Stimulated activated CD4-positive, alpha-beta T cell treated with anti-CD3 and anti-CD28 coated beads, TNF-alpha, amount 100 ng/mL, for 4 hours (primary cell): ENCODE measurements around the gene NOTUM.

ENCODE experiments used
- DNase-seq, 3 experiments: peaks; one replicate each; pipeline ENCODE4 v3.0.0-alpha.2; 2020; ENCODE audit warnings: low read depth in 3 of 3

The NOTUM gene

DNA sequence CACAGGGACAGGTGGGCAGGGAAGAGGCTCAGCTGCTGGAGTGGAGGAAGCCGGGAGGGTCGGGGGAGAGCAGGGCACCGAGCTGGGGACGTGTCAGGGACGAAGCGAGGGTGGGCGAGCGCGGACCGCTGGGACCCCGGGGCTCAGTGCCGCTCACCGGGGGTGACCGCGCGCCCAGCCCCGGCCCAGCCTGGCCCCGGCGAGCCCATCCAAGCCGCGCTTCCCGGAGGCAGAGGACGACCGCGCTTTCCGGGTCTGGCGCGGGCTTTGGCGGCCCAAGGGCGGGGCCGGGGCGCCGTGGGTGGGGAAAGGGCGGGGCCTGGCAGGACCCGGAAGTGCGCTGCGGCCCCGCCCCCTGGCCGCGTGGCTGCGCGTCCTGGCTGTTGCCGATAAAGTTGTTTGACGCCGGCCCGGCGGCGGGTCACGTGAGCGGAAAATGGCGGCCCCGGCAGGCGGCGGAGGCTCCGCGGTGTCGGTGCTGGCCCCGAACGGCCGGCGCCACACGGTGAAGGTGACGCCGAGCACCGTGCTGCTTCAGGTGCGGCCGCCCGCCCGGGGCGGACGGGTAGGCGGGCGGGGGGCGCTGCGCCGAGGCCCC is 16.3 kb upstream of the NOTUM start, which contains the start of gene ASPSCR1:
Gene ASPSCR1, plus strand, starts transcription at position 419 of the 598 bp plus-strand sequence. Its CDS starts 18 bp downstream, at position 437.
- DNase-seq, result peak; percentile 82 to 90 (median 84)

DNA sequence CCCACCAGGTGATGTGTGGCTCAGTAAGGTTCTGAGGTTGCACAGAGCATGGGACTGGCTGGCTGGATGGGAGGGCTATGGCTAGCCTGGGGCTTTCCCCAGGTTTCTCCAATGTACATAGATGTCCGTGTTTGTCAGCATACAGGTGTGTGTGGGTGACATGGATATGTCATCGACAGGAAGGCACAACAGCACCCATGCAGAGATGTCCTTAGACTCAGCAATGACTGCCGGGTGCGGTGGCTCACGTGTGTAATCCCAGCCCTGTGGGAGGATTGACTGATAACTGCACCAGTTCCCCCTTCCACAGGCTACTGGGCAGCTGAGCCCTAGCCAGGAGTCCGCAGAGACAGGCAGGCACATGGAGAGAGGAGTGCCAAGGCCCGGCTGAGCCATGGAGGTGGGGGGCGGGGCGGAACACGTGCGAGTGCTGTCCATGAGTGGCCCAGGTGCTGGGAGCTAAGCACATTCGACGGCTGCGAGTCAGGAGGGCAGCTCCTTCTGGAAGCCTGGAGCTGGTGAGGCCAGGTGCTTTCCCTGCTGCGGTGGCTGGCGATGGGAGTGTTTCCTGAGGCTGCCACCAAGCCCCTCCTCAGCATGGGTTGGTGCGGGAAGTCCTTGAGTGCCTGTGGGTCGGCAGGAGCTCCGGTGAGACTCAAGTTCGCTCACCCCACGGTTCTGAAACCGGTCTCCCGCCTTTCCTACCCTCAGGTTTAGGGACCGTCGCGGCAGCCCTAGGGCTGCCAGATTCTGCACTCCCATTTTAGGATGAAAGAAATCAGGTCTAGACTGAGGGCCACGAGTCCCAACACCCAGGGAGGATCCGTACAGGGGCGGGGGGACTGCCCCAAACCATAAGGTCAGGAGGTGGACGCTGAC is 15.6 kb upstream of the NOTUM start:
- peak in 1 of 3 experiments; percentile 29 for DNase-seq

DNA sequence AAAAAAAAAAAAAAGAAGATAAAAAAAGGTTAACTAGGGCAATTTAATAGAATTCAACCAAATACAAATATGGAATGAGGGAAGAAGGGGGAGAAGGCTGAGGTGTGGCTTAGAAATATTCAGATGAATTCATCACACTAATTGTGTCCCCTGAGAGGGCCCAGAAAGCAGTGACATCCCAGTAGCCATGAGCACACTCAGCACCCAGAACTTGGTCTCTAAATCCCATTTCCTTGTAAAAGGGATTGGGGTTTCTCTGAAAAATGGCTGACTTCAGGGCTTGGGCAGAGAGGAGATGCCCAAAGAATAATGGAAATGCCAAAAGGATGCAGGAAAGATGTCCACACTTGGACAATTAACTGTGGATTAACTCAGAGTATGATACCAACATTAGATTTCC is 12.4 kb upstream of the NOTUM start:
- DNase-seq, result no peak

DNA sequence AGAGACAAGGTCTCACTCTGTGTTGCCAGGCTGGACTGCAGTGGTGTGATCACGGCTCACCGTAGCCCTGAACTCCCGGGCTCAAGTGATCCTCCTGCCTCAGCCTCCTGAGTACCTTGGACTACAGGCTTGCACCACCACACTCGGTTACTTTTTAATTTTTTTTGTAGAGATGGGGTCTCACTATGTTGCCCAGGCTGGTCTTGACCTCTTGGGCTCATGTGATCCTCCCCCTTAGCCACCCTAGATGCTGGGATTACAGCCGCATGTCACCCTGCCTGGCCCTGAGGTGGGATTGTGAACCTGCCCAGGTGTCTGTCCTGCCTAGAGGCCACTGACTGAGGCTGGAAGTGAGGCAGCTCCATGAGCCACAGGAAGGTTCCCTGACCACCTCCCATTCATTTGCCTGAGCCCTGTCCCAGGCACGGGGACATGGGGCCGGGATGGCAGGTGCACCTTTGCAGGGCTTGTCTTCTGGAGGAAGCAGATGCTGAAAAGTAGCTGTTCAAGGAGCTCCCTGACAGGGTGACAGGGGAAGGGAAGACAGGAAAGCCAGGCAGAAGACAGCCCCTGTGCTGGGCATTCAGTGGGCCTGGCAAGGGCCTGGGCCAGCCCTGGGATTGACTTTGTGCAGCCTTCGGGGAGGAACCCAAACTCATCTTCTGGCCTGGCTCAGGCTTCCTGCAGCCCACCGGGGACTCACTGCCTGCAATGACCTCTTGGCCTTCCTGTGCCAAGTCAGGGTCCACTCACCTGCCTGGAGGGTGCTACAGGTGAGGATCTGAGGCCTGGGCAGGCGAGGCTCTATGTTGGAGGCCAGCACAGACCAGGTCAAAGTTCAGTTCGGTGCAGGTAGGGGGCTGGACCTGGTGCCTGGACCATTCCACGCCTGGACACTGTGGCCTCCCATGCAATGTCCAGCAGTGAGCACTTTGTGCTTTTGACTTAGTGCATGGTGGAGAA is 8.1 kb upstream of the NOTUM start:
- DNase-seq, result no peak

DNA sequence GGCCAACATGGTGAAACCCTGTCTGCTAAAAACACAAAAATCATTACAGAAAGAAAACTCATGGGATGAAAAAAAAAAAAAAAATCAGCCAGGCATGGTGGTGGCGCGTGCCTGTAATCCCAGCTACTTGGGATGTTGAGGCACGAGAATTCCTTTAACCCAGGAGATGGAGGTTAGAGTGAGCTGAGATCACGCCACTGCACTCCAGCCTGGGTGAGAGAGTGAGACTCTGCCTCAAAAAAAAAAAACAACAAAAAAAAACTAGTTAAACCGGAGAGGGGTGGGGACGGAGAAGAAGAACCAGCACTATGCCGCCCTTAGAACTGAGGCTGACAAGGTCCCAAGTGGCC is 7.4 kb upstream of the NOTUM start:
- no peak for DNase-seq

DNA sequence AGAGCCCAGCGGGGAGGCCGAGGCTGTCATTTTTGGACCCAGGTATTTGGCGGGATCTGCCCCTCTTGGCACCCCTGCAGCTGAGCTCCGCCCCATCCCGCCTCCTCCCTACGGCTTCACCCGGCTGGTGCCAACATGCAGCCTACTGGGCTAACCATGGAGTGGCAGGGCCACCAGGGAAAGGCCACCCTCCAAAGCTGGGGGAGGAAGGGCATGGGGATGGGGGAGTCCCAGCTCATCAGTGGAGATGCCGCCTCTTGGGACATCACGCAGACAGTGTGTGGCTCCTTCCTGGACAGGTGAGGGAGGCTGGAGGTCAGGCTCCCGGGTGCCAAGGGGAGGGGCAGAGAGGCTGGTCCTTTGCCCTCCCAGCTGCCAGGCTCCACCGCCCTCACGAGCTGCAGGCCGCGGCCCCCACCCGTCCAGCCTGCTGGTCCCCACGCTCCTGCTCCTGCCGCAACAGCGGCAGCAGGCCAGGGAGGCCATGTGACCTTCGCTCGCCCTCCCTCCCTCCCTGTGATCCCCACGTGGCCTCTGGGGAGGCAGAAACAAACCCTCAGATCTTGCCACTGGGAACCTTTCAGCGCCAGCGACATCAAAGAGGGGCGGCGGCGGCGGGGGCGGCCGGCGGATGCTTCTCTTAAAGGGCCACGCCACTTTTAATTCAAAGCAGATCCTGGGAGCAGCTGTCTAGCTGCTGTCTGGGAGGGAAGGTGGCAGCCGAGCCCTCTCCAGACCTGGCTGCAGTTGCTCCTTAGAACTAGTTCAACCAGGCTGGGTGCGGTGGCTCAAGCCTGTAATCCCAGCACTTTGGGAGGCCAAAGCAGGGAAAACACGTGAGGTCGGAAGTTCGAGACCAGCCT is 6.8 kb upstream of the NOTUM start:
- DNase-seq, result peak; percentile 75 to 86 (median 85)

DNA sequence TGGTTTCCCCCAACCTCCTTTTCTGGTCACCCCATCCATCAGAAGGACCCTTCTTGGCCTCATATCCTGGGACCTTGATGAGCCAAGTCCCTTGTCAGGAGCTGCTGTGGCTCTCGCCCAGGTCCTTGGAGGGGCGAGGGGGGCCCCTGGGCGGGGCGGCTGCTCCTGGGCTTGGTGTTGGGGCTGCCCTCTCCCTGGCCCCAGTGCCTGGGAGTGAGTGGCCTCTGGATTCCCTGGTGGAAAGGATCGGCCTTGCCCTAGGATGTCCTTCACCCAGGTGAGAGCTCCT is 6.2 kb upstream of the NOTUM start:
- DNase-seq, result no peak

DNA sequence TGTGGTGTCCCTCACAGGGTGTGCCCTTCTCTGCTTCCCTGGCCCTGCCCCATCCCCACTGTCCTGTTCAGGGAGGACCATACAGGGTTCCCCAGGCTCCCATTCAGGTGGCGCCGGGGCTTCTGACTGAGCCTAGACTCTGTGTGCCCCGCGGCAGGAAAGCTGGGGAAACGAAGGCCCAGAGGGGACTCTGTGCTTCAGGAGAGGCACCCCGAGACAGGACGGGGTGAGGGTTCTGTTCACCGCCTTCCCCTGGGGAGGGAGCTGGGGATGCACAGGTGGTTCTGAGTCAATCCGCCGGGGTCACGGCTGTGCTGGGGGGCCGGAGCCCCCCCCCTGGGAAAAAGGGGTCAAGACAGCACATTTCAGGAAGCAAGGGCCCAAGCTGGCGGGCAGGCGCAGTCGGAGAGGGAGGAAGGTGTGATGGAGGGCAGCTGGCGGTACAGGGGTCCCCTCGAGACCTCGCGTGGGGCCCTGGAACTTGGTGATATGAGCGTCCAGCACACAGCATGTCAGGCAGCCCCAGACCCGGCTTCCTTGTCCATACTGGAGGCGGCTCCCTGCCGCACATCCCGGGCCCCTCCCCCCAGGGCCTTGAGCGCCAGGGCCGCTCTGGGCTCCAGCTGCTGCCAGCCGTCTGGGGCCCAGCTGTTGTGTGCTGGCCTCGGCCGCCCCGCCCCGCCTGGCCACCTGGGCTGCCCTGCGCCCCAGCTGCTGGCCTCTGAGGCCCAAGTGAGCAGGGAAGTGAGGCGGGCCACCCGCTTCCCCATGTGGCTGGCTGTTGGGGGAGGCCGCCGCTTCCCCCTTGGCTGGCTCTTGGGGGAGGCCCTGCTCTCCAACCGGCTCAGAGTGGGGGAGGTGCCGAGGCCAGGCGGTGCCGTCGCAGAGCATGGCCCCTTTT is 5.6 kb upstream of the NOTUM start:
- no peak for DNase-seq

DNA sequence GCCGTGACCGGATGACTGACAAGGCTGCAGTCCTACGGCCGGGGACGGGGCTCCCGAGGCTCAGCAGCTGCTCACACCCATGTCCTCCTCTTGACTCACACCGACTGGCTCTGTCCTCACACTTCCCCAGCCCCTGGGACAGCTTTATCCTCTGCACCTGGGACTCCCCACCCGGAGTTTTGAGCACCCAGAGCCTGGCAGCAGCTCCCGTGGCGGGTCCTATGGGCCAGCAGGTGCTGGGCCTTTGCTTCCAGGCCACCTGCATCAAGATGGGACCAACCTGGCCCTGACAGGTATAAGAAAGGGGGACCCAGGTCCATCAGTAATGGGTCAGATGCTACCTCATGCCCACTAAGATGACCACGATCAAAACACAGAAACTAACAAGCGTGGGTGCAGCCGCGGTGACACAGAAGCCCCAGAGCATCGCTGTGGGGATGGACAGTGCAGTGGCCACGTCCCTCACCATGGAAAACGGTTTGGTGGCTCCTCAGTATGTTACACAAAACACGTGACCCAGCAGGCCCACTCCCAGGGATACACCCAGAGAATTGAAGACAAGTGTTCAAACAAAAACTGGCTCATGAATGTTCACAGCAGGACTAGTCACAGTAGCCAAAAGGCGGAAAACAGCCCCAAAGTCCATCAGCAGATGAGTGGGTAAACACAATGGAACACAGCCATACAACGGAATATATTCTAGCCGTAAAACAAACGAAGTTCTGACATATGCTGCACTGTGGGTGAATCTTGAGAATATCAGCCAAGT is 3.3 kb upstream of the NOTUM start:
- no peak for DNase-seq

DNA sequence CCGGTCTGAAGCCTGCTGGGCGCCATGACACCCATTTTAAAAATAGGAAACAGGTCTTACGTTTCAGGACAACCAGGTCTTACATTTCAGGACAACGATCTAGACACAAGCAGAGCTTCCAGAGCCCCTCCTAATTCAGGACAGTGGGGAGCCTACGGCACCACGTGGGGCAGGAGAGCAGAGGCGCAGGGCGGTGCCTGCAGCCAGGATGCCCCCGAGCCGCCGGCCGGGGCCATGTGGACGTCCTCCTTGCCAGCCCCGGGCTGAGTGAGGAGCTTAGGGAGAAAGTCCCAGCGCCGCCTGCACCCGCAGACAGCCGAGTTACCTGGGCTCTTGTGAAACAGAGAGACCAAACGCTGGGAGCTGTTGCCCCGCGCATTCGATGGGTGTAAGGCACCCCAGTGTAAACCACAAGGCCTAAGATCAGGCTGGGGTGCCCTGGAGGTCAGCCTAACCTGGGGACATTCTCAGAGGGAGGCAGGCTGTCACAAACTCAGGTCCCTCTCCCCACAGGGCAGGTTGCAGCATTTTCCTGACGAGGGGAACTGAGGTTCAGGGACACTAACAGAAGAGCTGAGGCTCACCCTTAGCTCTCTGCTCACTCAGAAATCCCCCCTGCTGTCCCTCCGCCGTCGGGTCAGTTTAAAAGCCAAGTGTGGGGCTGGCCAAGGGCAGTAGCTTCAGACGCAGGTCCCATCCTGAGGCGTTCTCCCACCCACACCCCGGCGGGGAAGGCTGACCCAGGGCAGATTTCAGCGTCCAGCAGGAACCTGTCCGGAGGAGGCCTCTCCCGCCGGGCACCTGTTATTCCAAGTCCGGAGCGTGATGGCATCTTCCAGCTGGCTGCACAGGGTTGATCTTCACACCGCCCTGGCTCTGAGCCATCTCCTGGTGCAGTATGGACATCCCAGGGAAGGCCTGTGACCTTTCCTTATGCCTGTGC is 1.8 kb upstream of the NOTUM start:
- DNase-seq, result no peak

DNA sequence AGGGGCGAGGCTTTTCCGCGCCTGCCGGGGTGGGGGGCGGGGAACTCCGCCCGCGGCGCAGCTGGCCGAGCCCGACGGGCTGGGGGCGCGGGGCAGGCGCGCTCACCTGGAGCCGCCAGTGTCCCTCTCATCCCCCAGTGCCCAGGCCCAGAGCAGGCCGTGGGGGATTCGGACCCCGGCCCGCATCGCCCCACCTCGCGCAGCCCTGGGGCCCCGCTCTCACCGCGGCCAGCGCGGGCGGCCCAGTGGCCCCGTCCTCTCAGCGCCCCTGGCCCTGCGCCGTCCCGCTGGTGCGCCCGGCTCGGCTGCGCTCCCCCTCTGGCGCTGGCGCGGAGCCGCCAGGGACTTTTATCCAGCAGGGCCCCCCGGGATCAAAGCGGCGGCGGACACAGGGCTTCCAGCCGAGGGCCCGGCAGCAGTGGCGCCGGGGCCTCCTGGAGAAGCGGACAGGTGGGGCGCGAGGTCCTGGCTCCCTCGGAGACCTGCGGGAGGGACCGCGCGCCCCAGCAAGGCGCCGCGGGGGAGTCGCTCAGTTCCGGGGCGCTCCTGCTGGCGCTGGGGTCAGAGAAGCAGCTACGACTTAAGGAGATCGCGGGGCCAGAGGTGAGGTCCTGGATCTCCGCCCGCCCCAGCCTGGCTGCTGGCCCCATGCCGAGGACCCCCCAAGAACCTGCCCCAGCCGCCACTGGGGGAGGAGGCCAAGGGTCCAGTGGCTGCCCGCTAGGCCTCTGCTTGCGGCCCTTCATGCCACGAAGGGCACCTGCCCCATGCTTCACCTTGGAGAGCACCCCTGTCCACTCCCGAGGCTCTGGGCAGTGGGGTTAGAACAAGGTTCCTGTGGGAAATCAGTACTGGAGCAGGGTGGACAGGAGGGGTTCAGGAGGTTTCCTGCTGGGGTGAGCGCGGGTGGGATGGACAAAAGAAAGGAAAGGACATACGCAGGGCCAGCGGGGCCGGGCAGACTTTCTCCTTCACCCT is 823 bp upstream of the NOTUM start:
- no peak for DNase-seq

DNA sequence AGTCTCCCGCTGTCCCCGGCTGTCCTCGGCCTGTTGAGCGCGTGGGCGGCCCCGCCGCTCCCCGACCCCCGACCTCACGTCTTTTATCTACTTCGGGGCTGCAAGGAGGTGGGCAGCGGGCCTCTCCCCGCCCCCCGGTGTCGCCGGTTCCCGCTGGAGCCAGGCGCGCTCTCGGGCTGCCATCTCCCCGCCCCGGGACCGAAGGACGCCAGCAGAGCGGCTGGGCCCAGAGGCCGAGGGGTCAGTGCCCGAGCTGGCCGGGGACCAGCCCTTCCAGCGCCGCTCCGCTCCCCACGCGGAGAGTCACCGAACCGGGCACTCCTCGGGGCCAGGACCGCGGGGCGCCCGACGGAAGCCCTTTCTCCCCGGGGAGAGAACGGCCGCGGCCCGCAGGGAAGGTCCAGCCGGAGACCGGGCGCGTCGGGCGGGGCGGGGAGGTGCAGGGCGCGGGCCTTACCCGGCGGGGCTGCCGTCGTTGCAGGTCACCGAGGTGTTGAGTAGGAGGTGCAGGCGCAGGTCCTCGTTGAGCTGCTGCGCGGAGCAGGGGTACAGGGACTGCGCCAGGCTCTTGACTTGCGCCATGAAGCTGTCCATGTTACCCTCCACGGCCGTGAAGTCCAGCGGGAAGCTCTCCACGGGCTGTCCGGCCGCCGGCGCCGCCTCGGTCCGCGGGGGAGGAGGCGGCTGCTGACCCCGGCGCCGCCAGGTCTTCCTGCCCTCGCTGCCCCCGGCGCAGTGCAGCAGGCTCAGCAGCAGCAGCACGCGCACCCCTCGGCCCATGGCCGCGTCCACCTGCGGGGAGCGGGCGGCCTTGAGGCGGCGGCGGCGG is 643 bp downstream of the NOTUM start:
- no peak for DNase-seq

DNA sequence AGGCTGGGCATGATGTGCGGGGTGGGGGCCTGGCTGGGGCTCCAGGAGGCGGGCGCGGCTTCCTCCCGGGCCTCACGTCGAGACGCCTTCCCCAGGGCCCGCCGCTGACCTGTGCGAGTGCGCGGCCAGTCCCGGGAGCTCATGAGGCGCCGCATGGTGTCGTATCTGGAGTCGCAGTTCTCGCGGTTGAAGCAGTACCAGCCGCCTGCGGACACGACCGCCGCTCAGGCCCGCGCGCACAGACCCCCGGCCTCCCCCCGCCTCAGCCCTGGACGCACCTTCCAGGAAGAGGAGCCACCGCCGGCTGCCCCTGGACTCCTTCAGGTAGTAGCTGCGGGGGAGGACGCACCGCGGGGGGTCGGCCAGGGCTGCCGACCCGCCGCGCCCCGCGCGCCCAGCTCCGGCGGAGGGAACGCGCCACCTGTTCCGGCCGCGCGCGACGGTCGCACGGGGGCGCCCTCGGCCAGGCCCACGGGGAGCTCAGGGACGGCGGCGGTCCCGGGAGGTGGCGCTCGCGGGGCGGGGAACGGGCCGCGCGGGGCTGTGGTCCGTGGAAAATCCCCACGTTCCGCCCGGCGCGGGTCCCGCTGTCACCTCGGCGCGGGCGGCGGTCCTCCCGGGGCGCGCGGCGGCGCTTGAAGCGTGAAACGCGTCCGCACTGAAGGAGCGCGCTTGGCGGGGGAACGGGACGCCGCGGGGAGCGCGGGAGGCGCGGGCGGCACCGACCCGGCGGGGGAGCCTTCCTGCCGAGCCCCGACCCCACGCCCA is 1.4 kb downstream of the NOTUM start:
- peak; percentile 69 to 80 (median 78) for DNase-seq

DNA sequence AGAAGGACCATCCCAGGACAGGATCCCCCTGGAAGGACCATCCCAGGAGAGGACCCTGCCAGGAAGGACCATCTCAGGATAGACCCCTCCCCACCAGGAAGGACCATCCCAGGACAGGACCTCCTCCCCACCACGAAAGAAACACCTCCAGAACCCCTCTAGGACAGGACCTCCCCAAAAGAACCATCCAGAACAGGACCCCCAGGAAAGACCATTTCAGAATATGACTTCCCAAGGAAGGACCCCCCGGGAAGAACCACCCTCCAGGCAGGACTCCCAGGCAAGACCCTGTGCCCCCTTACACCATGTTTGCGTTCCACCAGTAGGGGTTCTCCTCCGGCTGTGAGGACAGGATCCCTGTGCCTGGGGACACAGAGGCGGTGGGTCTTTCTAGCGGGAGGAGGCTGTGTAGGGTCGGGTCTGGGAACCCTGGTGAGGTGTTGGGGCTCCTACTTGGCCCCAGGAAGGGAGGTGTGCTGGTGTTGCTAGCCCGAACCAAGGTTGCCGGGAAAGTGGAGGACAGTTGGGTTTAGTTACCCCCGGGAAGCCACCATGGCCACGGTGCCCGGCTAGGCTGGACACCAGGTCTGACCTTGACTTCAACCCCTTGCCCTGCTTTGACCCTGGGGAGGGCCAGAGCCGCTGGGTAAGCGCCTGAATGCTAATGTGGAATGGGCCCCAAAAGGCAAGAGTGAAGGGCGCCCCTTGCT is 2.2 kb downstream of the NOTUM start:
- DNase-seq, result no peak
